Liver (tissue), 3 donors: Measurements from ENCODE around the gene RALGAPA2.

ENCODE experiments used
- ATF3 ChIP-seq: IDR thresholded peaks from 2 replicates; pipeline ENCODE4 v1.6.1; 2016; ENCODE audit warnings: antibody characterized with exemption
- FOXA1 ChIP-seq: IDR thresholded peaks from 2 replicates; pipeline ENCODE4 v1.6.1; 2016; ENCODE audit warnings: antibody characterized with exemption
- GABPA ChIP-seq, 2 donors: IDR thresholded peaks in 1 of 2; conservative IDR thresholded peaks in 1 of 2; 2 replicates each; pipeline ENCODE4 v1.6.1; 2016; ENCODE audit warnings: antibody characterized with exemption in 2 of 2, mild to moderate bottlenecking in 1 of 2, moderate library complexity in 1 of 2
- JUND ChIP-seq, 2 donors: IDR thresholded peaks; 2 replicates each; pipeline ENCODE4 v1.6.1; 2016; ENCODE audit warnings: antibody characterized with exemption in 2 of 2
- RAD21 ChIP-seq, 2 donors: IDR thresholded peaks; 2 replicates each; pipeline ENCODE4 v1.6.1; 2016; ENCODE audit warnings: antibody characterized with exemption in 2 of 2, mild to moderate bottlenecking in 2 of 2
- RXRA ChIP-seq, 2 donors: IDR thresholded peaks; 2 replicates each; pipeline ENCODE4 v1.6.1; 2017 to 2018; ENCODE audit warnings: antibody characterized with exemption in 2 of 2, mild to moderate bottlenecking in 1 of 2
- SP1 ChIP-seq: IDR thresholded peaks from 2 replicates; pipeline ENCODE4 v1.6.1; 2018; ENCODE audit warnings: antibody characterized with exemption, mild to moderate bottlenecking
- TAF1 ChIP-seq: conservative IDR thresholded peaks from 2 replicates; pipeline ENCODE4 v1.6.1; 2016; ENCODE audit warnings: antibody characterized with exemption, mild to moderate bottlenecking
- YY1 ChIP-seq: IDR thresholded peaks from 2 replicates; pipeline ENCODE4 v1.6.1; 2016; ENCODE audit warnings: antibody characterized with exemption, mild to moderate bottlenecking
- TF ChIP-seq, protein P1 (sequence below): fragments of 150-350 bp; IDR thresholded peaks from 2 replicates; pipeline ENCODE4 v1.5.1; 2017; ENCODE audit warnings: improper control_type of control experiment, low read depth, low read length; ENCODE audit not compliant: missing input control
- TF ChIP-seq, protein P2 (sequence below): IDR thresholded peaks from 2 replicates; pipeline ENCODE4 v1.6.1; 2016; ENCODE audit warnings: antibody characterized with exemption, mild to moderate bottlenecking
- TF ChIP-seq, protein P3 (sequence below): IDR thresholded peaks from 2 replicates; pipeline ENCODE4 v1.6.1; 2016; ENCODE audit warnings: antibody characterized with exemption
- donor health status: healthy.
- donor health status: healthy.

GRCh38 chr20:20459726-20460125 lies 252.7 kb downstream of the RALGAPA2 start:
- TF ChIP-seq, protein P1, sequence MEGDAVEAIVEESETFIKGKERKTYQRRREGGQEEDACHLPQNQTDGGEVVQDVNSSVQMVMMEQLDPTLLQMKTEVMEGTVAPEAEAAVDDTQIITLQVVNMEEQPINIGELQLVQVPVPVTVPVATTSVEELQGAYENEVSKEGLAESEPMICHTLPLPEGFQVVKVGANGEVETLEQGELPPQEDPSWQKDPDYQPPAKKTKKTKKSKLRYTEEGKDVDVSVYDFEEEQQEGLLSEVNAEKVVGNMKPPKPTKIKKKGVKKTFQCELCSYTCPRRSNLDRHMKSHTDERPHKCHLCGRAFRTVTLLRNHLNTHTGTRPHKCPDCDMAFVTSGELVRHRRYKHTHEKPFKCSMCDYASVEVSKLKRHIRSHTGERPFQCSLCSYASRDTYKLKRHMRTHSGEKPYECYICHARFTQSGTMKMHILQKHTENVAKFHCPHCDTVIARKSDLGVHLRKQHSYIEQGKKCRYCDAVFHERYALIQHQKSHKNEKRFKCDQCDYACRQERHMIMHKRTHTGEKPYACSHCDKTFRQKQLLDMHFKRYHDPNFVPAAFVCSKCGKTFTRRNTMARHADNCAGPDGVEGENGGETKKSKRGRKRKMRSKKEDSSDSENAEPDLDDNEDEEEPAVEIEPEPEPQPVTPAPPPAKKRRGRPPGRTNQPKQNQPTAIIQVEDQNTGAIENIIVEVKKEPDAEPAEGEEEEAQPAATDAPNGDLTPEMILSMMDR = no peak
- TF ChIP-seq GABPA (IDR thresholded peaks at IDR 0.05 in 1 of 2, conservative IDR thresholded peaks at IDR 0.05 in 1 of 2) (no peak), RAD21 (IDR thresholded peaks at IDR 0.05) (no peak), YY1 (no peak), FOXA1 (no peak), SP1 (no peak), TAF1 (no peak), RXRA (IDR thresholded peaks at IDR 0.05) (no peak), ATF3 (no peak), JUND (IDR thresholded peaks at IDR 0.05) (no peak)
- TF ChIP-seq, protein P2, sequence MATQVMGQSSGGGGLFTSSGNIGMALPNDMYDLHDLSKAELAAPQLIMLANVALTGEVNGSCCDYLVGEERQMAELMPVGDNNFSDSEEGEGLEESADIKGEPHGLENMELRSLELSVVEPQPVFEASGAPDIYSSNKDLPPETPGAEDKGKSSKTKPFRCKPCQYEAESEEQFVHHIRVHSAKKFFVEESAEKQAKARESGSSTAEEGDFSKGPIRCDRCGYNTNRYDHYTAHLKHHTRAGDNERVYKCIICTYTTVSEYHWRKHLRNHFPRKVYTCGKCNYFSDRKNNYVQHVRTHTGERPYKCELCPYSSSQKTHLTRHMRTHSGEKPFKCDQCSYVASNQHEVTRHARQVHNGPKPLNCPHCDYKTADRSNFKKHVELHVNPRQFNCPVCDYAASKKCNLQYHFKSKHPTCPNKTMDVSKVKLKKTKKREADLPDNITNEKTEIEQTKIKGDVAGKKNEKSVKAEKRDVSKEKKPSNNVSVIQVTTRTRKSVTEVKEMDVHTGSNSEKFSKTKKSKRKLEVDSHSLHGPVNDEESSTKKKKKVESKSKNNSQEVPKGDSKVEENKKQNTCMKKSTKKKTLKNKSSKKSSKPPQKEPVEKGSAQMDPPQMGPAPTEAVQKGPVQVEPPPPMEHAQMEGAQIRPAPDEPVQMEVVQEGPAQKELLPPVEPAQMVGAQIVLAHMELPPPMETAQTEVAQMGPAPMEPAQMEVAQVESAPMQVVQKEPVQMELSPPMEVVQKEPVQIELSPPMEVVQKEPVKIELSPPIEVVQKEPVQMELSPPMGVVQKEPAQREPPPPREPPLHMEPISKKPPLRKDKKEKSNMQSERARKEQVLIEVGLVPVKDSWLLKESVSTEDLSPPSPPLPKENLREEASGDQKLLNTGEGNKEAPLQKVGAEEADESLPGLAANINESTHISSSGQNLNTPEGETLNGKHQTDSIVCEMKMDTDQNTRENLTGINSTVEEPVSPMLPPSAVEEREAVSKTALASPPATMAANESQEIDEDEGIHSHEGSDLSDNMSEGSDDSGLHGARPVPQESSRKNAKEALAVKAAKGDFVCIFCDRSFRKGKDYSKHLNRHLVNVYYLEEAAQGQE = no peak
- TF ChIP-seq, protein P3, sequence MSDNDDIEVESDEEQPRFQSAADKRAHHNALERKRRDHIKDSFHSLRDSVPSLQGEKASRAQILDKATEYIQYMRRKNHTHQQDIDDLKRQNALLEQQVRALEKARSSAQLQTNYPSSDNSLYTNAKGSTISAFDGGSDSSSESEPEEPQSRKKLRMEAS = no peak
